Measurements from ENCODE around the gene MIB2. TPM values are rescaled to one million over a fixed set of nuclear protein-coding genes. Genes with fewer than 3 reads are reported as not detected.

MIB2 gene
- total and polyA plus RNA-seq, 4 experiments from 2014 or later = 12.7 to 114 (median 73.5) TPM

GRCh38 chr1:1627829-1628753 lies 12.8 kb downstream of the MIB2 start:
- Histone ChIP-seq H3K27ac (ENCODE audit: low read depth, low read length) (peak overlapping the region; percentile 59), H3K4me3 (ENCODE audit: low read length in 2 of 2) (no peak overlapping the region), H3K27me3 (ENCODE audit: insufficient read depth, low read length) (no peaks in the 10 kb centered on the region), H3K4me1 (ENCODE audit: insufficient read depth, low read length) (peaks cover 19% of the 10 kb centered on the region), H3K9me3 (ENCODE audit: control insufficient read depth in 1 of 2, low read length in 2 of 2) (no peaks in the 10 kb centered on the region), H3K36me3 (ENCODE audit: insufficient read depth, low read length) (no peaks in the 10 kb centered on the region)
- ChIA-PET CTCF (ENCODE audit: partially characterized antibody) (interaction anchor here (0.9 to 1.3 kb wide), 2 partner anchors 8 to 9 kb away, joined by 4 read pairs; no protein-coding TSS in a partner anchor), POLR2A (ENCODE audit: partially characterized antibody) (interaction anchor here (0.8 to 4.5 kb wide), 9 partner anchors 7 to 220 kb away, joined by 3 to 152 read pairs (median 5); partner anchors contain the start of genes CDK11A and MIB2)
- Mint-ChIP-seq H3K9me3 (peaks cover 0 to 2% (median 0%) of the 10 kb centered on the region in 8 donors), H3K4me3 (peak overlapping the region in 6 of 8 donors; percentile 6 to 67 (median 30)), H3K27ac (peak overlapping the region in 3 of 7 donors; percentile 12 to 30 (median 16)), H3K27me3 (peaks cover 2 to 4% of the 10 kb centered on the region in 2 donors), H3K4me1 (peaks cover 3 to 9% (median 6%) of the 10 kb centered on the region in 4 donors), H3K36me3 (peaks cover 0 to 2% of the 10 kb centered on the region in 2 donors)
- peak in 1 of 5 donors; percentile 46 for DNase-seq
- intact Hi-C loops (cut with micrococcal nuclease) = no loop called here

- H3K27ac Mint-ChIP-seq = peak overlapping the region in 1 of 7 donors; percentile 30
- peaks cover 3 to 9% (median 6%) of the 10 kb centered on the region in 4 donors for H3K4me1 Mint-ChIP-seq
- H3K4me3 Mint-ChIP-seq = peak overlapping the region in 7 of 8 donors; percentile 5 to 67 (median 25)
- no peaks in the 10 kb centered on the region for H3K27me3 ChIP-seq (ENCODE audit: insufficient read depth, low read length)
- H3K4me1 ChIP-seq (ENCODE audit: insufficient read depth, low read length) = peaks cover 19% of the 10 kb centered on the region
- ChIA-PET POLR2A (ENCODE audit: partially characterized antibody) (interaction anchor here (0.8 to 4.5 kb wide), 11 partner anchors 8 to 513 kb away, joined by 3 to 152 read pairs (median 5); partner anchors contain the start of genes C1orf159, CDK11A and MIB2), CTCF (ENCODE audit: partially characterized antibody) (interaction anchor here (0.9 to 1.4 kb wide), 3 partner anchors 8 to 24 kb away, joined by 3 to 4 read pairs (median 4); no protein-coding TSS in a partner anchor)
- H3K36me3 Mint-ChIP-seq = peaks cover 0 to 2% of the 10 kb centered on the region in 2 donors
- no peaks in the 10 kb centered on the region for H3K36me3 ChIP-seq (ENCODE audit: insufficient read depth, low read length)
- intact Hi-C loops (cut with micrococcal nuclease) = no loop called here
- peaks cover 2 to 4% of the 10 kb centered on the region in 2 donors for H3K27me3 Mint-ChIP-seq
- H3K27ac ChIP-seq (ENCODE audit: low read depth, low read length) = peak overlapping the region; percentile 59
- H3K9me3 Mint-ChIP-seq = peaks cover 0 to 2% (median 0%) of the 10 kb centered on the region in 8 donors
- peak overlapping the region in 1 of 2 donors; percentile 62 for H3K4me3 ChIP-seq (ENCODE audit: low read length in 2 of 2)
- DNase-seq = peak; percentile 36 to 71 (median 44)
- no peaks in the 10 kb centered on the region for H3K9me3 ChIP-seq (ENCODE audit: control insufficient read depth in 1 of 2, low read length in 2 of 2)
These were observed 13.6 kb downstream of the MIB2 start for GRCh38 chr1:1628754-1629429.

- peak overlapping the region; percentile 72 to 91 (median 78) for H3K4me3 Mint-ChIP-seq
- no peaks in the 10 kb centered on the region for H3K27me3 ChIP-seq (ENCODE audit: insufficient read depth, low read length)
- H3K4me1 Mint-ChIP-seq = peaks cover 3 to 9% (median 6%) of the 10 kb centered on the region in 4 donors
- DNase-seq = peak; percentile 78 to 91 (median 80)
- peak overlapping the region in 1 of 2 donors; percentile 62 for H3K4me3 ChIP-seq (ENCODE audit: low read length in 2 of 2)
- peaks cover 19% of the 10 kb centered on the region for H3K4me1 ChIP-seq (ENCODE audit: insufficient read depth, low read length)
- peaks cover 2 to 4% of the 10 kb centered on the region in 2 donors for H3K27me3 Mint-ChIP-seq
- CTCF ChIA-PET (ENCODE audit: partially characterized antibody) = interaction anchor here (0.5 to 1.4 kb wide), 6 partner anchors 8 to 254 kb away, joined by 3 to 5 read pairs (median 4); no protein-coding TSS in a partner anchor
- H3K36me3 ChIP-seq (ENCODE audit: insufficient read depth, low read length) = no peaks in the 10 kb centered on the region
- peak overlapping the region; percentile 73 to 97 (median 93) for H3K27ac Mint-ChIP-seq
- POLR2A ChIA-PET (ENCODE audit: partially characterized antibody) = interaction anchor here (0.8 to 4.5 kb wide), 17 partner anchors 9 to 514 kb away, joined by 3 to 152 read pairs (median 4); partner anchors contain the start of genes AURKAIP1, C1orf159, CDK11A and MIB2
- H3K9me3 Mint-ChIP-seq = peaks cover 0 to 2% (median 0%) of the 10 kb centered on the region in 8 donors
- peaks cover 0 to 2% of the 10 kb centered on the region in 2 donors for H3K36me3 Mint-ChIP-seq
- intact Hi-C loops (cut with micrococcal nuclease) = loop anchor here (2.0 kb wide), 2 partner anchors 15 to 55 kb away; partner anchors contain the start of genes MIB2 and SSU72
- H3K9me3 ChIP-seq (ENCODE audit: control insufficient read depth in 1 of 2, low read length in 2 of 2) = no peaks in the 10 kb centered on the region
- H3K27ac ChIP-seq (ENCODE audit: low read depth, low read length) = peak overlapping the region; percentile 59
These were observed 14.3 kb downstream of the MIB2 start for GRCh38 chr1:1629430-1630190.

- H3K27ac ChIP-seq (ENCODE audit: low read depth, low read length) = peak overlapping the region; percentile 38
- DNase-seq = peak; percentile 96 to 98 (median 97)
- ChIA-PET CTCF (ENCODE audit: partially characterized antibody) (interaction anchor here (0.5 to 1.4 kb wide), 4 partner anchors 9 to 253 kb away, joined by 3 to 5 read pairs (median 4); no protein-coding TSS in a partner anchor), POLR2A (ENCODE audit: partially characterized antibody) (interaction anchor here (0.7 to 4.5 kb wide), 15 partner anchors 8 to 255 kb away, joined by 3 to 152 read pairs (median 4); partner anchors contain the start of genes AURKAIP1, CDK11A and MIB2)
- intact Hi-C loops (cut with micrococcal nuclease) = loop anchor here (2.0 kb wide), 2 partner anchors 16 to 56 kb away; partner anchors contain the start of genes MIB2 and SSU72
- no peaks in the 10 kb centered on the region for H3K36me3 ChIP-seq (ENCODE audit: insufficient read depth, low read length)
- peaks cover 0 to 2% (median 0%) of the 10 kb centered on the region in 8 donors for H3K9me3 Mint-ChIP-seq
- H3K9me3 ChIP-seq (ENCODE audit: control insufficient read depth in 1 of 2, low read length in 2 of 2) = no peaks in the 10 kb centered on the region
- H3K27ac Mint-ChIP-seq = peak overlapping the region; percentile 93 to 97 (median 96)
- peaks cover 3 to 9% (median 6%) of the 10 kb centered on the region in 4 donors for H3K4me1 Mint-ChIP-seq
- peaks cover 2 to 4% of the 10 kb centered on the region in 2 donors for H3K27me3 Mint-ChIP-seq
- peak overlapping the region in 1 of 2 donors; percentile 62 for H3K4me3 ChIP-seq (ENCODE audit: low read length in 2 of 2)
- no peaks in the 10 kb centered on the region for H3K27me3 ChIP-seq (ENCODE audit: insufficient read depth, low read length)
- H3K4me3 Mint-ChIP-seq = peak overlapping the region; percentile 76 to 95 (median 91)
- H3K36me3 Mint-ChIP-seq = peaks cover 0 to 2% of the 10 kb centered on the region in 2 donors
- peaks cover 19% of the 10 kb centered on the region for H3K4me1 ChIP-seq (ENCODE audit: insufficient read depth, low read length)
These were observed 15.1 kb downstream of the MIB2 start for GRCh38 chr1:1630191-1630964.

- H3K9me3 Mint-ChIP-seq = peaks cover 0 to 2% (median 0%) of the 10 kb centered on the region in 8 donors
- DNase-seq = no peak
- intact Hi-C loops (cut with micrococcal nuclease) = loop anchor here (2.0 kb wide), 2 partner anchors 16 to 56 kb away; partner anchors contain the start of genes MIB2 and SSU72
- Histone ChIP-seq H3K36me3 (ENCODE audit: insufficient read depth, low read length) (no peaks in the 10 kb centered on the region), H3K27ac (ENCODE audit: low read depth, low read length) (peak overlapping the region; percentile 21), H3K9me3 (ENCODE audit: control insufficient read depth in 1 of 2, low read length in 2 of 2) (no peaks in the 10 kb centered on the region), H3K27me3 (ENCODE audit: insufficient read depth, low read length) (no peaks in the 10 kb centered on the region), H3K4me3 (ENCODE audit: low read length in 2 of 2) (peak overlapping the region in 1 of 2 donors; percentile 48), H3K4me1 (ENCODE audit: insufficient read depth, low read length) (peaks cover 19% of the 10 kb centered on the region)
- CTCF ChIA-PET (ENCODE audit: partially characterized antibody) = no interaction called here
- peaks cover 2 to 4% of the 10 kb centered on the region in 2 donors for H3K27me3 Mint-ChIP-seq
- H3K4me3 Mint-ChIP-seq = peak overlapping the region in 6 of 8 donors; percentile 10 to 68 (median 40)
- peaks cover 3 to 9% (median 5%) of the 10 kb centered on the region in 4 donors for H3K4me1 Mint-ChIP-seq
- peaks cover 0 to 2% of the 10 kb centered on the region in 2 donors for H3K36me3 Mint-ChIP-seq
- peak overlapping the region in 3 of 7 donors; percentile 29 to 69 (median 61) for H3K27ac Mint-ChIP-seq
- POLR2A ChIA-PET (ENCODE audit: partially characterized antibody) = interaction anchor here (0.7 to 4.5 kb wide), 16 partner anchors 8 to 256 kb away, joined by 3 to 152 read pairs (median 4); partner anchors contain the start of genes AURKAIP1, CDK11A and MIB2
These were observed 15.9 kb downstream of the MIB2 start for GRCh38 chr1:1630965-1631781.
